Ecto neural progenitor cell (in vitro differentiated cells): ENCODE measurements around the gene TMEM163.

Experiments used
- DNase-seq: peaks from one replicate; pipeline ENCODE4 v3.0.0-alpha.2; 2018; ENCODE audit warnings: low spot score

The TMEM163 gene

GRCh38 chr2:134692499-134692898 lies 26.3 kb downstream of the TMEM163 start:
- no peak for DNase-seq

GRCh38 chr2:134690629-134691215 lies 28.1 kb downstream of the TMEM163 start:
- no peak for DNase-seq

- no peak for DNase-seq
These were observed 29.5 kb downstream of the TMEM163 start for GRCh38 chr2:134689315-134689714.

GRCh38 chr2:134685967-134686366 lies 32.8 kb downstream of the TMEM163 start:
- DNase-seq = no peak

- no peak for DNase-seq
These were observed 35.2 kb downstream of the TMEM163 start for GRCh38 chr2:134683561-134684112.

- DNase-seq = no peak
These were observed 36.1 kb downstream of the TMEM163 start for GRCh38 chr2:134682726-134683125.

- no peak for DNase-seq
These were observed 37.6 kb downstream of the TMEM163 start for GRCh38 chr2:134681201-134681600.

- DNase-seq = no peak
These were observed 39.1 kb downstream of the TMEM163 start for GRCh38 chr2:134679745-134680144.

GRCh38 chr2:134679294-134679693 lies 39.5 kb downstream of the TMEM163 start:
- no peak for DNase-seq

- DNase-seq = no peak
These were observed 40.7 kb downstream of the TMEM163 start for GRCh38 chr2:134677856-134678756.

GRCh38 chr2:134676960-134677359 lies 41.8 kb downstream of the TMEM163 start:
- no peak for DNase-seq

- DNase-seq = no peak
These were observed 43.5 kb downstream of the TMEM163 start for GRCh38 chr2:134675314-134675713.

- DNase-seq = no peak
These were observed 44.1 kb downstream of the TMEM163 start for GRCh38 chr2:134674687-134675086.

GRCh38 chr2:134671513-134671912 lies 47.3 kb downstream of the TMEM163 start:
- DNase-seq = no peak

GRCh38 chr2:134670955-134671354 lies 47.8 kb downstream of the TMEM163 start:
- no peak for DNase-seq

GRCh38 chr2:134669731-134670669 lies 48.8 kb downstream of the TMEM163 start:
- DNase-seq = no peak

GRCh38 chr2:134668821-134669220 lies 50.0 kb downstream of the TMEM163 start:
- no peak for DNase-seq

GRCh38 chr2:134667541-134667940 lies 51.3 kb downstream of the TMEM163 start:
- no peak for DNase-seq

- no peak for DNase-seq
These were observed 51.7 kb downstream of the TMEM163 start for GRCh38 chr2:134667081-134667480.

GRCh38 chr2:134665727-134666506 lies 52.9 kb downstream of the TMEM163 start:
- no peak for DNase-seq
